Upper lobe of right lung (tissue), 1 donor: ENCODE data around the gene PODXL. TPM values are rescaled to one million over a fixed set of nuclear protein-coding genes. Genes with fewer than 3 reads are reported as not detected.

Experiments used
- ATAC-seq: fragments of 200-7000 bp; cut with Tn5 transposase; one replicate; pipeline ENCODE4 v1.9.1; 2020; ENCODE audit warnings: mild to moderate bottlenecking, moderate library complexity
- DNase-seq: peaks from one replicate; pipeline ENCODE4 v3.0.0-alpha.2; 2020
- H3K27ac ChIP-seq: fragments of 200-600 bp; one replicate; pipeline ENCODE4 v1.8.0; 2022
- H3K27me3 ChIP-seq: fragments of 200-600 bp; one replicate; pipeline ENCODE4 v1.8.0; 2022; ENCODE audit warnings: mild to moderate bottlenecking
- H3K36me3 ChIP-seq: fragments of 200-600 bp; one replicate; pipeline ENCODE4 v1.8.0; 2022
- H3K4me1 ChIP-seq: fragments of 200-600 bp; one replicate; pipeline ENCODE4 v1.8.0; 2022
- H3K4me3 ChIP-seq: fragments of 200-600 bp; one replicate; pipeline ENCODE4 v1.8.0; 2022; ENCODE audit warnings: mild to moderate bottlenecking
- H3K9me3 ChIP-seq: fragments of 200-600 bp; one replicate; pipeline ENCODE4 v1.8.0; 2022
- CTCF ChIP-seq: fragments of 200-600 bp; IDR thresholded peaks from one replicate; pipeline ENCODE4 v1.8.0; 2022; ENCODE audit warnings: antibody characterized with exemption
- intact Hi-C: fragments of 100-400 bp; cut with DNase I; formaldehyde crosslinking; loops from one replicate; pipeline ENCODE4 v1.11.0; 2022
- total RNA-seq: library from RNA; stranded (reverse); fragmentation: NEBNext Ultra II Directional; extraction: Animal tissue kit (Norgen Biotek cat#: 25700); gene quantifications from one replicate; pipeline ENCODE4 v1.2.1, GENCODE V29; 2021
- donor health status: DM: no; HTN: yes; CAD: no; lungs with severe emphysema.

The PODXL gene
- total RNA-seq, 1 donor from 2014 or later: 99.9 TPM

- no peaks in the 10 kb centered on the region for H3K27me3 ChIP-seq
- no peaks in the 10 kb centered on the region for H3K9me3 ChIP-seq
- no peak overlapping the region for H3K4me3 ChIP-seq
- H3K27ac ChIP-seq: no peak overlapping the region
- ATAC-seq: no peak
- H3K36me3 ChIP-seq: no peaks in the 10 kb centered on the region
- no peaks in the 10 kb centered on the region for H3K4me1 ChIP-seq
- no peak for DNase-seq
- no peak for TF ChIP-seq CTCF
- intact Hi-C loops: no loop called here
Measured at GRCh38 chr7:131578602-131579001, 22.2 kb upstream of the PODXL start.

- no peak for TF ChIP-seq CTCF
- DNase-seq: no peak
- no peaks in the 10 kb centered on the region for H3K9me3 ChIP-seq
- intact Hi-C loops: no loop called here
- no peaks in the 10 kb centered on the region for H3K27me3 ChIP-seq
- no peak overlapping the region for H3K4me3 ChIP-seq
- H3K36me3 ChIP-seq: no peaks in the 10 kb centered on the region
- no peaks in the 10 kb centered on the region for H3K4me1 ChIP-seq
- no peak for ATAC-seq
- no peak overlapping the region for H3K27ac ChIP-seq
Measured at GRCh38 chr7:131574741-131575140, 18.3 kb upstream of the PODXL start.

- intact Hi-C loops: no loop called here
- Histone ChIP-seq H3K9me3 (no peaks in the 10 kb centered on the region), H3K27ac (no peak overlapping the region), H3K4me3 (no peak overlapping the region), H3K36me3 (no peaks in the 10 kb centered on the region), H3K27me3 (no peaks in the 10 kb centered on the region), H3K4me1 (no peaks in the 10 kb centered on the region)
- no peak for TF ChIP-seq CTCF
- ATAC-seq (no peak), DNase-seq (no peak)
Measured at GRCh38 chr7:131570401-131570800, 14.0 kb upstream of the PODXL start.

GRCh38 chr7:131568970-131569369, 12.5 kb upstream of the PODXL start:
- no peak for ATAC-seq
- no peaks in the 10 kb centered on the region for H3K27me3 ChIP-seq
- intact Hi-C loops: no loop called here

GRCh38 chr7:131568510-131568909, 12.1 kb upstream of the PODXL start:
- Histone ChIP-seq H3K9me3 (no peaks in the 10 kb centered on the region), H3K4me3 (no peak overlapping the region), H3K4me1 (no peaks in the 10 kb centered on the region), H3K27me3 (no peaks in the 10 kb centered on the region), H3K27ac (no peak overlapping the region), H3K36me3 (no peaks in the 10 kb centered on the region)
- intact Hi-C loops: no loop called here
- DNase-seq (no peak), ATAC-seq (no peak)
- no peak for TF ChIP-seq CTCF

More at GRCh38 chr7:131568970-131569369, 12.5 kb upstream of the PODXL start:
- no peaks in the 10 kb centered on the region for H3K4me1 ChIP-seq
- no peaks in the 10 kb centered on the region for H3K9me3 ChIP-seq
- no peaks in the 10 kb centered on the region for H3K36me3 ChIP-seq
- no peak overlapping the region for H3K4me3 ChIP-seq
- H3K27ac ChIP-seq: no peak overlapping the region
- TF ChIP-seq CTCF: no peak
- DNase-seq: no peak

- Histone ChIP-seq H3K27me3 (no peaks in the 10 kb centered on the region), H3K27ac (no peak overlapping the region), H3K9me3 (no peaks in the 10 kb centered on the region), H3K4me1 (no peaks in the 10 kb centered on the region), H3K4me3 (no peak overlapping the region), H3K36me3 (no peaks in the 10 kb centered on the region)
- intact Hi-C loops: no loop called here
- no peak for ATAC-seq
- no peak for TF ChIP-seq CTCF
- no peak for DNase-seq
Measured at GRCh38 chr7:131564640-131565039, 8.2 kb upstream of the PODXL start.
